Occipital lobe (tissue), 2 donors: ENCODE data around the gene OR51A2. TPM values are rescaled to one million over a fixed set of nuclear protein-coding genes. Genes with fewer than 3 reads are reported as not detected.
"Not testable (repeated sequence)": the region's sequence is repeated elsewhere in the genome, so short reads cannot be mapped to it uniquely, and the experiment has no call there.

ENCODE experiments used
- DNase-seq: peaks from one replicate; lab custom pipeline; 2025; lab: John Stamatoyannopoulos, UW
- total RNA-seq: library from RNA; depleted of rRNA; stranded (reverse); fragments of >200 nt; gene quantifications from one replicate; pipeline ENCODE4 v1.2.3, GENCODE V29; 2014

Gene OR51A2, protein sequence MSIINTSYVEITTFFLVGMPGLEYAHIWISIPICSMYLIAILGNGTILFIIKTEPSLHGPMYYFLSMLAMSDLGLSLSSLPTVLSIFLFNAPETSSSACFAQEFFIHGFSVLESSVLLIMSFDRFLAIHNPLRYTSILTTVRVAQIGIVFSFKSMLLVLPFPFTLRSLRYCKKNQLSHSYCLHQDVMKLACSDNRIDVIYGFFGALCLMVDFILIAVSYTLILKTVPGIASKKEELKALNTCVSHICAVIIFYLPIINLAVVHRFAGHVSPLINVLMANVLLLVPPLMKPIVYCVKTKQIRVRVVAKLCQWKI
- total RNA-seq, result not detected

DNA sequence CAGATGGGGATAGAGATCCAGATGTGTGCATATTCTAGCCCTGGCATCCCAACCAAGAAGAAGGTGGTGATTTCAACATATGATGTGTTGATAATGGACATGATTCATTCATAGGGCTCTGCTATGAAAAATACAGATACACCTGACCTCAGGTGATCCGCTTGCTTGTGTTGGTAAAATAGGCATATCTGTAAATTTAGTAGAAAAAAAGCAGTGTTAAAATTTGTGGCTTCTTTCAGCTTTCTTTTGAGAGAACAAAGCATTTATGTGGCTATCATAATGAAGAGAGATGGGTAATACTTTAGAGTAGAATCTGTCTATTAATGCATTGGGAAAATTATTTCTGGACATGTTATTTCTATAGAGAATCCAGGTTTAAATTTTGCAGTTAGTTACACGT lies at the start of gene OR51A2:
TSS of gene OR51A2 (minus strand) at position 101 of the 400 bp plus-strand sequence. CDS start at position 101, 0 bp downstream.
- not testable (repeated sequence) for DNase-seq

DNA sequence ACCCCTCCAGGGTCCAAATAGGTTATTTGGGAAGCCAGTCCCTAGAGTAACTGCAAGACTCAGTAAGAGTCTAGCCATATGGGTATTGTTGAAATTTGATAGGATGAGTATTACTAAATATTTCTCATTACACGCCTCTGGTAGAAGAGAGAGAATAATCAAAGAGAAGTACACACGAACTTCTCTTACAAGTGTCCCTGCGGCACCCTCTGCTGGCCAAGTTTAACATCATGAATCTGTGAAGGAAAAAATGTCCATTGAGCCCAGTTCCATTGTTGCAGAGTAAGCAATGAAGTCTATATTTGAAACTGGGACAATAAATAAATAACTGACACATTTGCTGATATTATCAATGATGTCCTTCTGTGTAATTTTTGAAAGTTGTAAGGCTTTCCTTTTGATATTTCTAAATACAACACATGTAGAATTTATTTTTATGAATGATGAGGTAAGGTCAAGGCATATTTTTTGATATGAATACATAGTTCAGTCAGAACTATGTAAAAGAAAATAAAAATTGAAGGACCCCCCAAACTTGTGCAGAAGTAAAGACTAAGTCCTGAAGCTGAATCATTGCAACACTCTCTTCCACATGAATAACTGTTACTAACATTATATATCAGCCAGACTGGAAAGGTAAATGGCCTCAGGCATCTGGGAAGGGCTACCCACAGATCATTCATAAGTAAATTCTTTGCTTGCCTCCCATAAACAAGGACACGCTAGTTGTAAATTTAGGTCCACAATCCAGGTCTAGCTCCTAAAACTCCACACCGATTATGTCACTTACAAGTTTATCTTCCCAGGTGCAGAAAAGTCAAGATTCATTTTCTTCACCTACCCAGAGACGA lies 49.1 kb upstream of the OR51A2 start:
- DNase-seq, result peak; percentile 38

DNA sequence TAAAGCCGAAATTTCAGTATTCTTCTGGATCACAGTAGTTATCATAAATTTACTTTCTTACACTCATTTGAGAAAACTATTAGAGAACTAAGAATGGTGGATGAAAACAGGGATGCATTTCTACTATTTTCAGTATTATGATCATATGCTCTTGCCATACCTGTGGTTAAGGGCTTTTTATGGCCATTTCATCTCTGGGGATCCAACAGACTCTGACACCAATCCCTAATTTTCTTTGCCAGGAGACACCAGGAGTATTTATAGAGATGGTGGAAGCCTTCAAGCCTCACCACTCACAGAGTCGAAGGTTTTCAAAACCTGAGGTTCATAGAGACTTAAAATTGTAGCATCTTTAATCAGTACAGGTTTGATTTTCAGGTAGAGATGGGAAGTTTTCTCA lies 39.0 kb upstream of the OR51A2 start, which contains the start of gene OR51L1:
TSS of gene OR51L1 (plus strand) at position 301 of the 400 bp plus-strand sequence. CDS start 4,132 bp downstream, outside the sequence.
- DNase-seq, result no peak

DNA sequence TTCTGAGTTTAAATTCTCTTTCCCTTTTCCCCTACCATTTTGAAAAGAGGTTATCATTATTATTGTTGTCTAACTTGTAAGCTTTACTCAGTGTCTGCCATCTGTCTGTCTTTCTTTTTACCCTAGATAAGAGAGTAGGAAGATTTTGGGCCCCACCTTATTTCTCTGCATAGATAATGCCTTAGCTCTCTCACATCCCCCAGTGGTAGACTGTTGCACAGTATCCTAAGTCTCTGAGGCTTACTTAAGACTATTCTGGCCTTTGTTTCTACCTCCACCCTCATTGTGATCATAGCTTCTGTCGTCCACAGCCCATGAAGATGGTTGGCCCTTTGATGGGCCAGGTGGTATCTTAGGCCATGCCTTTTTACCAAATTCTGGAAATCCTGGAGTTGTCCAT lies 35.5 kb upstream of the OR51A2 start:
- no peak for DNase-seq

DNA sequence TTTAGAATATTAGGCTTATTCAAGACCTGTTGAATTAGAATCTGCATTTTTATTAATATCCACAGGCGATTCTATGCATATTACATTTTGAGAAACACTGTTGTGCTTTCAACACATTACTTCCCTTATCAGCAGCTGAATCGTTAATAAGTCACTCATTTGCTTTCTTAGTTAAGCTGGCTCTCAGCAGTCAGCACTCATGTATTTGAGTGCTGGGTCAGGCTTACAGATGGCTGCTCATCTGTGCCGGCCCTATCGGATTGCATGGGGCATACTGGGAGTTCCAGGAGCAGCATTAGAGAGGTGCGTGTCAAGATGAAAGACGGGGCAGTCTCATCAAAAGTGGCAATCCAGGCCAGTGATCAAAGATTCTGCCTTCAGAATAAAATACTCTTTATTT lies 28.3 kb upstream of the OR51A2 start:
- no peak for DNase-seq

DNA sequence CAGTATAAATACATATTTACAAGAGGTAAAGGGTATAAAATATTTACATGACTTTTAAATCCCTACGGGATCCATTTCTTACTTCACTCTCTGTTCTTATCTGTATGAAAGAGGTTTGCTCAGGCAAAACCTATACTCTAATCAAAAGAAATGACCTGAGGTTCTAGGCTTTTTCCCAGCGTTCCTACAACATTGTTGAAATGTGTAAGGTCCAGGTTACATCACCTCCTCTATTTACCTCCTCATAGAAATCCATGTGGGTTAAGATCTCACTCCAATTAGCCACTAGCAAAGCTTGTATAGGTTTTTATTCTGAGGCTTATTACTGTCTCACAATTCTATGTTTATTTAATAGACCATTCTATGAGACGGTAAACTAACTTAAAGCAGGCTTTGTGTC lies 27.2 kb upstream of the OR51A2 start:
- DNase-seq, result no peak

DNA sequence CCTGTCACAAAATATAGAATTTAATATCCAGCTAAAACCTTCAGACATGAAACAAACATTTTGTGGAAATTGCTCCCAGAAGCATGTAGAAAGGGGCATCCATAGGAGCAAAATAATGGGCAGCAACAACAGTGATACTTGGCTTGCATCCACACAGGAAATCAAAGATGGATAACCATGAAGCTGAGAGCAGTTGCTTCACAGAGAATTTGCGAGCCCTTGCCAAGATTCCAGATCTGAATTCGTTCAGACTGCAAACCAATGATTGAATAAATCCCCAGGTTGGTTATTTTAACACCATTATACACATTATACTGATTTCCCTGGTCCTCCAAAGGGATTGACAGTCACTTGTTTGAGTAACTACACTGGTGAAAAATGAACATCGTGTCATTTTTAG lies 23.5 kb upstream of the OR51A2 start:
- DNase-seq, result no peak

DNA sequence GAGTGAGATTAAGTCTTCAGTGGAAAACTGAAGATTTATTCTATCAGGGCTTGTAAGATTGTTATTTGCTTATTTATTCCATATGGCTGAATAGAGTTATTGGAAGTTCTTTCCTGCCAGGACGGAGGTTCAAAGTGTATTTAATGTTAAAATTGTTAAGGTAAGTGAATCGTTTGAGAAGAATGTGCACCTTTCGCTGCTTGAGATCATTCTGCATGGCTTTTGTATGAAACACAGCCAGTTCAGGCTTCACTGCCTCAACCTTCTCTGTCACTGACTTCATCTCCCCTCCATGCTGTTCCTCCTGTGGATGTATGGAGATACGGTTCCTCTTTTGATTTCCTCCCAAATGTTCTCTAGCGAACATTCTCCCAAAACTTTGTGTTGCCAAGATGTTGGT lies 19.9 kb upstream of the OR51A2 start:
- DNase-seq, result no peak

DNA sequence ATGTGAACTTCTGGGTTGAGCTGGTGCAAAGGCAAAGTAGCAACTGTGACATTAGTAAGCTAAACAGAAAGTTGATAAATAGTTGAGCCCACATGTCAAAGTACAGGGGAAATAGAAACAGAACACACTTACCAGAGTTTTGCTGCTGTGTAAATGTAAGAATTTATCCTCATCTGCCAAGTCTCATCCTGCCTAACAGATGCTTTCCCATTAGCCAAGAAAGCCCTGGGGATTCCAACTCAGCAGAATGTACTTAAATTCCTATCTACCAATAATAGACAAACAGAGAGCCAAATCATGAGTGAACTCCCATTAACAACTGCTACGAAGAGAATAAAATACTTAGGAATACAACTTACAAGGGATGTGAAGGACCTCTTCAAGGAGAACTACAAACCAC lies 7.3 kb upstream of the OR51A2 start:
- no peak for DNase-seq

DNA sequence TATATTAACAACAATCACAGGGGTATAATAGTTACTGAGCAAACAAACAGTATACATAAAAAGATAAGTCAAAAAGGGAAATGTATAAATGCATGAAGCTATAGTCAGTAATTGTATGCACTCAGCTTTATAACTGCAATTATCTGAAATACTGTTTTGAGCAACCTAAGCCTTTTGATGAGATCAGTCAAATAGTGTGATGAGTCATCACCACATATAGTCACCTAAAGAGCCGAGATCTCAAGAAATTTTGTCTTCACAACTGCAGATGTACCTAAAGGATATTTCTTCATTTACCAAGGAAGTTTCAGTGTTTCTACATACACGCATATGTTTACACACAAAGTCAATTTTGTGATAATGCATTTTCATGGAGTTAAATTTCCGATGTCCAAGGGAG lies 5.4 kb upstream of the OR51A2 start:
- DNase-seq, result no peak

DNA sequence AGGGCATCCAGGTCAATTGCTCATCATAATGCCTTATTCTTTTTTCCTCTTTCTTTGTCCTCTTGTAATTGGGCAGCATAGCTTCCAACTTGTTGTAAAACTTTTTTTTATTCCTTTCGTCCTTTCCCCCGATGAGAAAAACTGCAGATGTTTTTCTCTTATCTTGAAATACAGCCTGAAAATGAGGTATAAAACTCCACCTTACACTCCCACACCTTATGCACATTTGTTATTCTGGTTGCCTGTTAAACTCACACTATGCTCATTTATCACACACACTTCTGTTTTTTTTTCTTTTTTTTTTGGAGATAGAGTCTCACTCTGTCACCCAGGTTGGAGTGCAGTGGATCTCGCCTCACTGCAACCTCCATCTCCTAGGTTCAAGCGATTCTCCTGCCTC lies 1.9 kb upstream of the OR51A2 start:
- DNase-seq, result no peak

DNA sequence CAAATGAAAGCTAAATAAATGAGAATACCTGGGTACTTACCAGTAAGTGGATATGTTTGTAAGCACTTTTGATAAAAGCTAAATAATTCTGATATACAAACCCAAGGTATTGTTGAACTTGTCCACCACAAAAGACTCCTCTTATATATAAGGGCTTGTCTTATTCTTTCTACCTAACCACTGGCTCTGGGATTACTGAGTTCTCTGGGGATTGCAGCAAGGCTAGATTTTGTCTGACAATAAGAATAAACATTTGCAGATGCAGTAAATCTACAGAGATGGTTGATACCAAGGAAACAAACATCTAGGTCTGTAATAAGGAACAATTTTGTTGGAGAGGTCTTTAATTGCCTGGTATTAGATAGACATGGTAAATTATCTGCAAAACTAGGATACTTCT lies 8.0 kb downstream of the OR51A2 start, which contains the start of gene OR51A4:
TSS of gene OR51A4 (minus strand) at position 101 of the 400 bp plus-strand sequence. CDS start 505 bp downstream, outside the sequence.
- DNase-seq, result no peak

DNA sequence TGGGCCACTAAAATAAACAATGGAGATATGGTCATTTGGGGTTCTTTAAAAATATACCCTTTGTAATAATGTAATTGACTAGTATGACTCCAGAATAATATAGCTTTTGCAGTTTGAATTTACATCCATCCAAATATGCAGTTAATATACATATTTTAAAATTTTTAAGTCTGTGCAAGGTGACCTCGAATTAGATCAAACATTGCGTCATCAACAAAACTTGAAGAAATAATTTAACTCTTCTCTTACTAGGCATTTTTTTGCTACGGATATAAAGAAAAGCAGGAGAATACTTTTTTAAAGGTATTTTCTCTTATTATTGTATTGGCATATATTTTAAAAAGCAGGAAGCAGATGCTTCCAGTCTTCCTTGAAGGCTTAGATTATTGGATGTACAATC lies 18.8 kb downstream of the OR51A2 start:
- no peak for DNase-seq

DNA sequence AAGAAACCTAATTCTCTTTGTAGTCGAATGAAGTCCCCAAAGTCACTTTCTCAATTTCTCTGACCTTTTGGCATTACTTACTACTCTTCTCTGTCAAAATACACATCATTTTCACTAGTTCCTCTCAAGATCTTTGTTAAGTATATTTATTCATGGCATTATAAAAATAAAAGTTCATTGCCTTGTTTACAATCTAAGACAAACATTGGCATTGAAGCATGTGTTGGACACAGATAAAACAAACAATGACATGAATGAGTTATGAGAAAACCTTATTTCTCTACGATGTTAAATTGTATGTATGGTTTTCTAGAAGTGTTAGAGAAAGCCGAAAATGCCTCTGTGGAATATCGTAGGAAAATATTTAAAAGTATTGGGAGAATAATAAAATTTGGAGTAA lies 22.8 kb downstream of the OR51A2 start:
- no peak for DNase-seq

DNA sequence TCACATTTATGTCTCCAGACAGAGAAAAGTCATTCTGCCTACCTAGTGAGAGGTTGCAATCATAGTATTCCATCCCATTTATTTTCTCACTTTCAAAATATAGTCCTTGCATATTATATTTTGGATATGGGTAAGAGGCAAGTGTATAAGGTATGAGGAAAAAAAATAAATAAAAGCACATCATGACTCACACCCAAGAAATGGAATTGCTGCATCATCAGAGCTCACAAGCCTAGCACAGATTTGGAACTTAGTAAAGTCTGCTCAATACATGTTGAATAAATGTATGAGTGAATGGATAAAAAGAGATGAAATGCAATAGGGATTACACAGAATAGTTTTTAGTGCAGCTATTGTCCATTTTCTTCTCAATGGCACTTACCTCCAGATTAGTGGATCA lies 28.9 kb downstream of the OR51A2 start:
- no peak for DNase-seq

DNA sequence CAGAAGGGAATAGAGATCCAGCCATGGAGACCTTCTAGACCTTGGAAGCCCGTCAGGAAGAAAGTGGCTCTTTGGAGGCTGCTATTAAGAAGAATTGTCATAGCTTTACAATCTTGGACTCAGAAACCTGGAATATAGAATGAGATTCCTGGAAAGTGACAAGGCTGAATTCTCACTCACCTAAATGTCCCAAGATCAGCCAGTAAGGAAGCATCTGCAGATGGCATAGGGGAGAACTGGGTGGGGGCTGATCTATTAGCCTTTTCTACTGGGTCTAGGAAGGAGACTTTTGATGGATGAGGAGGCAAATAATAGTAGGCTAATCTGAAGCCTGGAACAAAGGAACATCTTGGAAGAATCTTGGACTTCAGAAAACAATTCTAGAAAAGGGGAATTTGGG lies 31.3 kb downstream of the OR51A2 start, which contains the start of gene OR51G1:
TSS of gene OR51G1 (minus strand) at position 101 of the 400 bp plus-strand sequence. CDS start at position 101, 0 bp downstream.
- DNase-seq, result no peak

DNA sequence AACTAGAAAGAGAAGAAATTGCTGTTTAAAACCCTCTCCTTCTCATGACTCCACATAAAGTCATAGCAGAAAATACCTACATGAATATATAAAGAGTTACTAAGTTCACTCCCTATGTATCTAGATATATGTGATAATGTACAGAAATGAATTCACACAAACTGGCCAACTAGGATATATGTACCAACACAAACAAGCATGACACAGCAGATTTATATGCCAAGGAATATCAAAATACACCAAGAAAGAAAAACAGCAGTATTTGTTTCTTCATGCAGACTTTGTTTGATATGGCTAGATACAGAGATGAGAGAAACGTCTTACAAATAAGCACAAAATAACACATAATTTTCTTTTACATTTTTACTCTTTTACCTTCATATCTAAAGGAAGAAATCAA lies 33.2 kb downstream of the OR51A2 start:
- no peak for DNase-seq

DNA sequence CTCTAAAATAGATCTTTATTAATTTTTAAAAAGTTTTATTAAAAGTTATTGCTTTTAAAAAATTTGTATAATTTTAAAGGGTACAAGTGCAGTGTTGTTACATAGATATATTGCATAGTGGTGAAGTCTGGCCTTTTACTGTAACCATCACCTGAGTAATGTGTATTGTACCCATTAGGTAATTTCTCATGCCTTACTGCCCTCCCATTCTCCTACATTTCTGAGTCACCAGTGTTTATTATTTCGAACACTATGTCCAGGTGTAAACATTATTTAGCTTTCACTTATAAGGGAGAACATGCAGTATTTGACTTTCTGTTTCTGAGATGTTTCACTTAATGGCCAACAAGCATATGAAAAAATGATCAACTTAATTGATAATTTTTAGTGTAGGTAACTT lies 33.7 kb downstream of the OR51A2 start:
- no peak for DNase-seq

DNA sequence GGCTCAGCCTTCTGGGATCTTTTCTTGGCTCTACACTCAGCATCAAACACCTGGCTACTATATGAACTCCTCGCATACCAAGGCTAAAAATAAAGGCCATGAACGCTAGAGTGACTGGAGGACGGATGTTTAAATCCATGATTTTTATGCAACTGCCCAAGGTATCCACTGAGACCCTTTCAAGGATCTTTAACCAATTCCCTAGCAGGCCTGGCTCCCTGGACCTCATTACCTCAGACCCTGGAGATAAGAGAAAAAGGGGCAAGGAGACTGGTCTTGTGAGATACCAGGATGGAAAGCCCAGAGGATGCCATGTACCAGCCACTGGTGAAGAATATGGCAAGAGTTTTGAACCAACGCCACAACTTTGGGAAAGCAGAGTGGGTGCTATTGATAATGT lies 36.3 kb downstream of the OR51A2 start, which contains the start of gene OR51G2:
TSS of gene OR51G2 (minus strand) at position 101 of the 400 bp plus-strand sequence. CDS start 3,687 bp downstream, outside the sequence.
- no peak for DNase-seq

DNA sequence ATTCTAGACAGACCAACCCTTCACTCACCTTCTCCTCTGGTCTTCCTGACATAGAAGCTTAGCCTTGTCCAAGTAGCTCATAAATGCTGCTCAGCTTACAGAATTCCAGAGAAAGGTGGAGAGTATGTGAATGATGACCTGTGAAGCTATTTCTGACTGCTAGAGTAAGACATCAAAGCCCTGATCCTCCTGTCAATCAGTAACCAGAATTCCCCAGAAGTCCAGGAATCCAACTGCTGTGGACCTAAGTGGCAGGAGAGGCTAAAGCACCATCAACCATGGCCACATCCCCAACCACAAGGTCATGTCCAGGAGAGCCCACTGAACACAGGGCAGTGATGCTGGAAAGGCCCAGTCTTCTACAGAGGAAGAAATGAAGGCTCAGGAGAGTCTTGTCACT lies 38.9 kb downstream of the OR51A2 start:
- no peak for DNase-seq
